ENCODE results near the gene OSER1. TPM values are rescaled to one million over a fixed set of nuclear protein-coding genes. Genes with fewer than 3 reads are reported as not detected.

Gene OSER1
- total RNA-seq, 3 donors from 2014 or later (not counting 1 experiment from before 2014, with no cell fraction given): 72.3 to 93.9 (median 78.3) TPM

DNA sequence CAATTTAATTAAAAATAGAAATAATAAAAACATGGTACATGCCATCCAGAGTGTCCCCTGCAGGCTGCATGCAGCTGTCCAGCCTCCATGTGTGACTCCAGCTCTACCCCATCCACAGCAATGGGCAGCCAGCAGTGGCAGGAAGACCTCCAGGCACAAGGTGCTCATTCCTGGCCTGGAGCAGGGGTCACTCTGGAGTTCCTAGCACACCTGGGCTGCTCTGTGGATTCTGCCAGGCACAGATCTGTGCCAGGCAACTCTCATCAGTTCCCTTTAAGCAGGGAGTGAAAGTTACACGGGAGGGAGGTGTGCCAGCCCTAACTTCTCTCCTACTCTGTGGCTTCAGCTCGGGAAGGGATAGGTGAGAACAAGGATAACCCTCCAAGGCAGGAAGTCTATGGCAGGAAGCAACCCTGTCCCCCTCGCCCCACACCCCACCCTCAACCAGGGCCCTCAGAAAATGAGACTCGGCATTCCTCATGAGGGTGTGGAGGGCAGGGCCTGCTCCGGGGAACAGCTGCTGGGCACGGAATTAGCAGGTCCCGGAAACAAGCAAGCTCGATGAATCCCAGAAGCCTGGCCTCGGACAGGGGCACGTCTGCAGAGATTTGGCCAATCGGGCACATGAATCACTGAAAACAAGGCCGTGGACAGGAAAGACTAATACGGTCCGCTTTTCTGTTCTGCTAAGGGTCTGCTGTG is 33.6 kb downstream of the OSER1 start:
- no peaks in the 10 kb centered on the region for H3K9me3 ChIP-seq (ENCODE audit: control insufficient read depth, insufficient read depth, low read length)
- intact Hi-C loops (cut with micrococcal nuclease): no loop called here
- no peaks in the 10 kb centered on the region for H3K27me3 ChIP-seq (ENCODE audit: control insufficient read depth, insufficient read depth, low read length)
- no peak overlapping the region for H3K27ac Mint-ChIP-seq
- H3K4me1 Mint-ChIP-seq: no peaks in the 10 kb centered on the region
- no peaks in the 10 kb centered on the region for H3K36me3 Mint-ChIP-seq
- no peak overlapping the region for H3K27ac ChIP-seq (ENCODE audit: low read length)
- no peaks in the 10 kb centered on the region for H3K9me3 Mint-ChIP-seq
- no peak overlapping the region for H3K4me3 Mint-ChIP-seq
- TF ChIP-seq, protein P1, sequence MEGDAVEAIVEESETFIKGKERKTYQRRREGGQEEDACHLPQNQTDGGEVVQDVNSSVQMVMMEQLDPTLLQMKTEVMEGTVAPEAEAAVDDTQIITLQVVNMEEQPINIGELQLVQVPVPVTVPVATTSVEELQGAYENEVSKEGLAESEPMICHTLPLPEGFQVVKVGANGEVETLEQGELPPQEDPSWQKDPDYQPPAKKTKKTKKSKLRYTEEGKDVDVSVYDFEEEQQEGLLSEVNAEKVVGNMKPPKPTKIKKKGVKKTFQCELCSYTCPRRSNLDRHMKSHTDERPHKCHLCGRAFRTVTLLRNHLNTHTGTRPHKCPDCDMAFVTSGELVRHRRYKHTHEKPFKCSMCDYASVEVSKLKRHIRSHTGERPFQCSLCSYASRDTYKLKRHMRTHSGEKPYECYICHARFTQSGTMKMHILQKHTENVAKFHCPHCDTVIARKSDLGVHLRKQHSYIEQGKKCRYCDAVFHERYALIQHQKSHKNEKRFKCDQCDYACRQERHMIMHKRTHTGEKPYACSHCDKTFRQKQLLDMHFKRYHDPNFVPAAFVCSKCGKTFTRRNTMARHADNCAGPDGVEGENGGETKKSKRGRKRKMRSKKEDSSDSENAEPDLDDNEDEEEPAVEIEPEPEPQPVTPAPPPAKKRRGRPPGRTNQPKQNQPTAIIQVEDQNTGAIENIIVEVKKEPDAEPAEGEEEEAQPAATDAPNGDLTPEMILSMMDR (IDR thresholded peaks at IDR 0.05): no peak
- peaks cover 24 to 25% of the 10 kb centered on the region in 2 donors for H3K27me3 Mint-ChIP-seq (ENCODE audit: low read depth in 2 of 2)
- H3K4me3 ChIP-seq (ENCODE audit: low read length): no peak overlapping the region
- 75% methylated on average over 14 of the region's 14 CpGs for WGBS (ENCODE audit: insufficient coverage)
- H3K36me3 ChIP-seq (ENCODE audit: control insufficient read depth, insufficient read depth, low read length): no peaks in the 10 kb centered on the region
- DNase-seq (no peak), ATAC-seq (no peak)
- no peaks in the 10 kb centered on the region for H3K4me1 ChIP-seq (ENCODE audit: control insufficient read depth, insufficient read depth, low read length)

DNA sequence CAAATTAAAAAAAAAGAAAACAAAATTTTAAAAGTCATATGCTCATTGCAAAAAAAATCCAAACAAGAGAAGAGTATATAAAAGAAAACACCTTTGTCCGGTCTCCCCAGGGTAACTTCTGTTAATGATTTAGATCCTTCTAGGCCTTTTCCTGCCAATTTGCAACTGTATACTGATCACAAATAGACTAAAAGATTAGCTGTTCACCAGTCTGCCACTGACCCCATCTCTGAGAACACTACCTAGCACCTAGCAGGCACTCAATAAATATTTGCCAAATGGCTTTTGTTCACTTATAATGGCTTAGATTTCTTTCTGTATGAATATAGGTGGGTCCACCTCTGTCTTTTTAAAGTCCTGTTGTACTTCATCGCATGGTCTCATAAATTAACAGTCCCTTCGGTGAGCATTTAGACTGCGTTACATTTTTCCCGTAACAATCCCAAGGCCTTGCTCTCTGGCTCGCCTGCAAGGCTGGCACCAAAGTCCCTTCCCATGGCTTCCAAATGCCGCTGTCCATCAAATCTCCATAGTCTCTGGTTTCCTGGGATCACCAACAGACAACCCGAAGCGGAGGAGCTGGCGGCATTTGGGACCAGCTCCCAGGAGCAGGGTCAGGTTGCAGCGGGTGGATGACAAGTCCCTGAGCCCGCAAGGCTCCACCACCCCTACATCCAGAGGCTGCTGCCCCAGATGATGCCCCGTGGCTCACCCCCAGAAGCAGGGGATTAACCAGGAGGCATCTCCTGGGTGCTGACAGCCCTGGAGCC is 35.4 kb downstream of the OSER1 start:
- no peaks in the 10 kb centered on the region for H3K4me1 ChIP-seq (ENCODE audit: control insufficient read depth, insufficient read depth, low read length)
- no peaks in the 10 kb centered on the region for H3K36me3 Mint-ChIP-seq
- WGBS (ENCODE audit: insufficient coverage): 91% methylated on average over 13 of the region's 13 CpGs
- H3K9me3 Mint-ChIP-seq: no peaks in the 10 kb centered on the region
- no peak overlapping the region for H3K27ac Mint-ChIP-seq
- intact Hi-C loops (cut with micrococcal nuclease): no loop called here
- no peak for ATAC-seq
- H3K27me3 Mint-ChIP-seq (ENCODE audit: low read depth in 2 of 2): peaks cover 21 to 34% of the 10 kb centered on the region in 2 donors
- no peaks in the 10 kb centered on the region for H3K36me3 ChIP-seq (ENCODE audit: control insufficient read depth, insufficient read depth, low read length)
- H3K27ac ChIP-seq (ENCODE audit: low read length): no peak overlapping the region
- no peak overlapping the region for H3K4me3 Mint-ChIP-seq
- no peaks in the 10 kb centered on the region for H3K4me1 Mint-ChIP-seq
- H3K9me3 ChIP-seq (ENCODE audit: control insufficient read depth, insufficient read depth, low read length): no peaks in the 10 kb centered on the region
- no peak overlapping the region for H3K4me3 ChIP-seq (ENCODE audit: low read length)
- no peak for DNase-seq
- TF ChIP-seq, protein P1 (IDR thresholded peaks at IDR 0.05): no peak
- H3K27me3 ChIP-seq (ENCODE audit: control insufficient read depth, insufficient read depth, low read length): peaks cover 3% of the 10 kb centered on the region

DNA sequence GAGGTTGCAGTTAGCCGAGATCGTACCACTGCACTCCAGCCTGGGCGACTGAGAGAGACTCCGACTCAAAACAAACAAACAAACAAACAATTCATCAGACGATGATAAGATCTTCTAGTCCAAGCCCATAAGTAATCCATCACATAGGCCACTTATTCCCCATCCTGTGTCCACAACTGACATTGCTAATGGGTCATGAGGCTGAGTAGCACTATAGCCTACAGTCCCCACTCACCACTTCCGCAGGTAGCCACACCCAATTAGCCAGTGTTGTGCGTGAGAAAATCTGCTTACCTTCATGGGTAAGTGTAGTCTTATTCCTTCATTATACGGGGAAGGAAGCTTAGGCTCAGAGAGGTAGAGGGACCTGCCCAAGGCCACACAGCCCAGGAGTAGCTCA is 36.7 kb downstream of the OSER1 start:
- Mint-ChIP-seq H3K36me3 (no peaks in the 10 kb centered on the region), H3K27me3 (ENCODE audit: low read depth in 2 of 2) (peaks cover 23 to 34% of the 10 kb centered on the region in 2 donors)

More for the DNA sequence above, 36.7 kb downstream of the OSER1 start:
- TF ChIP-seq, protein P1 (IDR thresholded peaks at IDR 0.05): no peak
- Histone ChIP-seq H3K27ac (ENCODE audit: low read length) (no peak overlapping the region), H3K9me3 (ENCODE audit: control insufficient read depth, insufficient read depth, low read length) (no peaks in the 10 kb centered on the region), H3K27me3 (ENCODE audit: control insufficient read depth, insufficient read depth, low read length) (peaks cover 3% of the 10 kb centered on the region), H3K36me3 (ENCODE audit: control insufficient read depth, insufficient read depth, low read length) (no peaks in the 10 kb centered on the region), H3K4me1 (ENCODE audit: control insufficient read depth, insufficient read depth, low read length) (no peaks in the 10 kb centered on the region), H3K4me3 (ENCODE audit: low read length) (no peak overlapping the region)
- no peak for ATAC-seq
- no peak overlapping the region for H3K27ac Mint-ChIP-seq
- H3K4me1 Mint-ChIP-seq: no peaks in the 10 kb centered on the region
- DNase-seq: no peak
- WGBS (ENCODE audit: insufficient coverage): 86% methylated on average over 6 of the region's 8 CpGs
- no peaks in the 10 kb centered on the region for H3K9me3 Mint-ChIP-seq
- H3K4me3 Mint-ChIP-seq: no peak overlapping the region
- intact Hi-C loops (cut with micrococcal nuclease): no loop called here
